Immature natural killer cell (primary cell): ENCODE results near the gene MAP1S. TPM values are rescaled to one million over a fixed set of nuclear protein-coding genes. Genes with fewer than 3 reads are reported as not detected.

Experiments used
- DNase-seq, 3 donors: peaks; one replicate each; pipeline ENCODE4 v3.0.0; 2022; ENCODE audit warnings: mixed read lengths in 1 of 3
- H3K27ac Mint-ChIP-seq, 6 donors: one replicate each; pipeline ENCODE4 v1.8.0; 2020; ENCODE audit warnings: mixed read lengths in 6 of 6, mild to moderate bottlenecking in 5 of 6, inconsistent platforms in 4 of 6, moderate library complexity in 3 of 6
- H3K27me3 Mint-ChIP-seq, 3 donors: one replicate each; pipeline ENCODE4 v1.8.0; 2020 to 2021; ENCODE audit warnings: low read depth in 3 of 3, mild to moderate bottlenecking in 3 of 3, mixed read lengths in 3 of 3, moderate library complexity in 3 of 3, inconsistent platforms in 1 of 3
- H3K36me3 Mint-ChIP-seq, 3 donors: one replicate each; pipeline ENCODE4 v1.8.0; 2020; ENCODE audit warnings: mixed read lengths in 3 of 3, inconsistent platforms in 2 of 3, mild to moderate bottlenecking in 2 of 3
- H3K4me1 Mint-ChIP-seq, 2 donors: one replicate each; pipeline ENCODE4 v1.8.0; 2020; ENCODE audit warnings: inconsistent platforms in 2 of 2, mild to moderate bottlenecking in 2 of 2, mixed read lengths in 2 of 2, moderate library complexity in 1 of 2
- H3K4me3 Mint-ChIP-seq, 5 donors: one replicate each; pipeline ENCODE4 v1.8.0; 2020; ENCODE audit warnings: mild to moderate bottlenecking in 5 of 5, mixed read lengths in 5 of 5, inconsistent platforms in 3 of 5, moderate library complexity in 3 of 5
- H3K9me3 Mint-ChIP-seq, 6 donors: one replicate each; pipeline ENCODE4 v1.8.0; 2020; ENCODE audit warnings: mild to moderate bottlenecking in 6 of 6, mixed read lengths in 6 of 6, inconsistent platforms in 4 of 6, moderate library complexity in 3 of 6
- polyA plus RNA-seq, 3 donors: library from polyadenylated mRNA; unstranded; fragments of 300-500 nt; fragmentation: Illumina TruSeq; gene quantifications; one replicate each; pipeline ENCODE4 v1.2.3, GENCODE V29; 2021

Gene MAP1S
- polyA plus RNA-seq, 3 donors from 2014 or later: 14.7 to 51.5 (median 17.7) TPM

GRCh38 chr19:17733127-17733526, 13.8 kb downstream of the MAP1S start:
- DNase-seq: no peak
- Mint-ChIP-seq H3K27ac (peak overlapping the region in 1 of 6 donors; percentile 28), H3K27me3 (no peaks in the 10 kb centered on the region), H3K9me3 (no peaks in the 10 kb centered on the region), H3K36me3 (peaks cover 5 to 33% (median 10%) of the 10 kb centered on the region in 3 donors), H3K4me1 (peaks cover 11 to 27% of the 10 kb centered on the region in 2 donors), H3K4me3 (no peak overlapping the region)

DNA sequence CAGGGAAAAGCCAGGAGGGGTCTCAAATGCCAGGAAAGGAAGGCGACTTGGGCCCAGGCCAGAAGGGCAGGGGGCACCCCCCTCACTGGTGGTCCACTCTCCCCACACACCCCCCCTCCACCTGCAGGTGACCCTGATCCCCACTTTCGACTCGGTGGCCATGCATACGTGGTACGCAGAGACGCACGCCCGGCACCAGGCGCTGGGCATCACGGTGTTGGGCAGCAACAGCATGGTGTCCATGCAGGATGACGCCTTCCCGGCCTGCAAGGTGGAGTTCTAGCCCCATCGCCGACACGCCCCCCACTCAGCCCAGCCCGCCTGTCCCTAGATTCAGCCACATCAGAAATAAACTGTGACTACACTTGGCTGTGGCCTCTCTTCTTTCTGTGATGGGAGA, 14.9 kb downstream of the MAP1S start:
- peaks cover 11 to 27% of the 10 kb centered on the region in 2 donors for H3K4me1 Mint-ChIP-seq
- H3K9me3 Mint-ChIP-seq: no peaks in the 10 kb centered on the region
- H3K27me3 Mint-ChIP-seq: peaks cover 0 to 2% (median 0%) of the 10 kb centered on the region in 3 donors
- H3K4me3 Mint-ChIP-seq: no peak overlapping the region
- H3K36me3 Mint-ChIP-seq: peaks cover 5 to 33% (median 10%) of the 10 kb centered on the region in 3 donors
- DNase-seq: no peak
- H3K27ac Mint-ChIP-seq: peak overlapping the region in 1 of 6 donors; percentile 40

DNA sequence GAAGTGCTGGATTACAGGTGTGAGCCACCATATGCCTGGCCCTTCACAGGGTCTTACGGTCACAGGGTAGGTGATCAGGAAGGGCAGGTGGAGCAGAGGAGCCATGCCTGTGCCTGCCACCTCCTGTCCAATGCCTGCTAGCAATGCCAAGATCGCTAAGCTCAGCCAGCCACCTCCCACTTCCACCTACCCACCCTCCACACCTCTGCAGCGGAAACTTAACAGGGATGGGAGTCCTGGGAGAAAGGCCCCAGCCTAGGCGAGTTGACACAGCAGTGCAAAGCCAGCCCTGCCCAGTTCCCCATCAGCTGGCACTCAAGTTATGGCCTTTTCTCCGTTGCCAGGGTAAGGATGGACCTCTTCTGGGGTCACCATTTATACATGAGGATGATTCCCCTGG, 16.1 kb downstream of the MAP1S start:
- Mint-ChIP-seq H3K36me3 (peaks cover 5 to 28% (median 10%) of the 10 kb centered on the region in 3 donors), H3K27ac (no peak overlapping the region), H3K4me1 (peaks cover 7 to 23% of the 10 kb centered on the region in 2 donors), H3K9me3 (no peaks in the 10 kb centered on the region), H3K4me3 (no peak overlapping the region), H3K27me3 (peaks cover 0 to 2% (median 0%) of the 10 kb centered on the region in 3 donors)
- DNase-seq: no peak

DNA sequence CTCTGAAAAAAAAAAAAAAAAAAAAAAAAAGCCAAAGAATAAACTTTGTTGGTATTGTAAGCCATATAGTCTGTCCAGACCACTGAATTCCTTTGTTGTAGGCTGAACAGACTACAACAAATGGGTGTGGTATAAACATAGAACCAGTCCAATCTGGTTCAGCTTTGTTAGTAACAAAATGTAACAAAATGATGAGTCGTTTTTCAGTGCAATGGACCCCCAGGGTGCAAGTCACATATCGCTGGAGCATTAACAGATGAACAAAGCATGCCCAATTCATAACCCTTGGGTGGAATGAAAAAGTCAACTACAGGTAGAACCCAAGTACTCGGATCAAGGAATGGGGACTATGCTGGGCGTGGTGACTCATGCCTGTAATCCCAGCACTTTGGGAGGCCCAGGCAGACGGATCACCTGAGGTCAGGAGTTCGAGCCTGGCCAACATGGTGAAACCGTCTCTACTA, 18.4 kb downstream of the MAP1S start:
- no peak for DNase-seq
- Mint-ChIP-seq H3K9me3 (no peaks in the 10 kb centered on the region), H3K4me1 (no peaks in the 10 kb centered on the region), H3K36me3 (peaks cover 0 to 19% (median 5%) of the 10 kb centered on the region in 3 donors), H3K4me3 (no peak overlapping the region), H3K27ac (no peak overlapping the region), H3K27me3 (peaks cover 0 to 2% (median 0%) of the 10 kb centered on the region in 3 donors)

DNA sequence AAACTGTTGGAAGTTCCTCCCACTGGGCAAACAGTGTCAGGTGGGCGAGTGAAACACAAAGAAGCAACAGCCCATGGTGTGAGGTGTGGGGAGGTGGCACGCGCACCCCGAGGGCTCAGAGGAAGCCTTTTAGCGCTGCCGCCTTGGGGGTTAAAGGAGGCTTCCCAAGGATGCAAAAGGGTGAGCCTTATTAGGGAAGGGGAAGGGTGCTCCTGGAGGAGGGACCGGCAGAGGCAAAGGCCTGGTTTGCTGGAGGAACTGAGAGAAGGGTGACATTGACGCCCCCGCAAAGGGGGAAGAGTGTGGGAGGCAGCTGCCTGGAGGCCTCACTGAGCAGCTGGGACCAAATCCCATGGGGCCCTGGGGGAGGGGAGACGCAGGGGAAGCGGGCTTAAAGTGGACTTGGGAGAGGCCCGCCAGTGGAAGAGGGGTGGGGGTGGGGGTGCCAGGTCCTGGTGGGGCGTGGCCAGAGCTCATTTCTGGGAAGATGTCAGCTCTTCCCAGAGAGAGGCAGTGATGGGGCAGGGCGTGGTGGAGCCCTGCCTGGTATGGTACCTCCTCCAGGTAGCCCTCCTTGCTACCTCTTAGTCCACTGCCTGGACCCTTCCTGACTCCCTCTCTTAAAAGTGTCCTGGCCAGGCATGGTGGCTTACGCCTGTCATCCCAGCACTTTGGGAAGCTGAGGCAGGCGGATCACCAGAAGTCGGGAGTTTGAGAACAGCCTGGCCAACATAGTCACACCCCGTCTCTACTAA, 20.0 kb downstream of the MAP1S start:
- no peak overlapping the region for H3K27ac Mint-ChIP-seq
- H3K36me3 Mint-ChIP-seq: peaks cover 0 to 13% (median 0%) of the 10 kb centered on the region in 3 donors
- H3K4me1 Mint-ChIP-seq: no peaks in the 10 kb centered on the region
- H3K9me3 Mint-ChIP-seq: no peaks in the 10 kb centered on the region
- no peak for DNase-seq
- H3K27me3 Mint-ChIP-seq: peaks cover 0 to 5% (median 0%) of the 10 kb centered on the region in 3 donors
- no peak overlapping the region for H3K4me3 Mint-ChIP-seq

- H3K9me3 Mint-ChIP-seq: no peaks in the 10 kb centered on the region
- H3K27me3 Mint-ChIP-seq: peaks cover 0 to 5% (median 0%) of the 10 kb centered on the region in 3 donors
- H3K4me1 Mint-ChIP-seq: peaks cover under 1 to 3% of the 10 kb centered on the region in 2 donors
- H3K4me3 Mint-ChIP-seq: no peak overlapping the region
- peaks cover 0 to 7% (median 0%) of the 10 kb centered on the region in 3 donors for H3K36me3 Mint-ChIP-seq
- H3K27ac Mint-ChIP-seq: no peak overlapping the region
- no peak for DNase-seq
Measured at GRCh38 chr19:17741456-17741855, 22.2 kb downstream of the MAP1S start.

- Mint-ChIP-seq H3K4me3 (no peak overlapping the region), H3K27ac (peak overlapping the region in 1 of 6 donors; percentile 46), H3K27me3 (peaks cover 0 to 4% (median 0%) of the 10 kb centered on the region in 3 donors), H3K9me3 (no peaks in the 10 kb centered on the region), H3K36me3 (no peaks in the 10 kb centered on the region), H3K4me1 (peaks cover 16 to 18% of the 10 kb centered on the region in 2 donors)
- DNase-seq: no peak
Measured at GRCh38 chr19:17743874-17744580, 24.7 kb downstream of the MAP1S start.

- peak; percentile 93 to 95 (median 95) for DNase-seq
- peak overlapping the region; percentile 84 to 95 (median 93) for H3K4me3 Mint-ChIP-seq
- peak overlapping the region; percentile 65 to 86 (median 76) for H3K27ac Mint-ChIP-seq
- no peaks in the 10 kb centered on the region for H3K36me3 Mint-ChIP-seq
- peaks cover 0 to 10% (median 4%) of the 10 kb centered on the region in 3 donors for H3K27me3 Mint-ChIP-seq
- peaks cover 47 to 48% of the 10 kb centered on the region in 2 donors for H3K4me1 Mint-ChIP-seq
- no peaks in the 10 kb centered on the region for H3K9me3 Mint-ChIP-seq
Measured at GRCh38 chr19:17747205-17748098, 28.2 kb downstream of the MAP1S start.

DNA sequence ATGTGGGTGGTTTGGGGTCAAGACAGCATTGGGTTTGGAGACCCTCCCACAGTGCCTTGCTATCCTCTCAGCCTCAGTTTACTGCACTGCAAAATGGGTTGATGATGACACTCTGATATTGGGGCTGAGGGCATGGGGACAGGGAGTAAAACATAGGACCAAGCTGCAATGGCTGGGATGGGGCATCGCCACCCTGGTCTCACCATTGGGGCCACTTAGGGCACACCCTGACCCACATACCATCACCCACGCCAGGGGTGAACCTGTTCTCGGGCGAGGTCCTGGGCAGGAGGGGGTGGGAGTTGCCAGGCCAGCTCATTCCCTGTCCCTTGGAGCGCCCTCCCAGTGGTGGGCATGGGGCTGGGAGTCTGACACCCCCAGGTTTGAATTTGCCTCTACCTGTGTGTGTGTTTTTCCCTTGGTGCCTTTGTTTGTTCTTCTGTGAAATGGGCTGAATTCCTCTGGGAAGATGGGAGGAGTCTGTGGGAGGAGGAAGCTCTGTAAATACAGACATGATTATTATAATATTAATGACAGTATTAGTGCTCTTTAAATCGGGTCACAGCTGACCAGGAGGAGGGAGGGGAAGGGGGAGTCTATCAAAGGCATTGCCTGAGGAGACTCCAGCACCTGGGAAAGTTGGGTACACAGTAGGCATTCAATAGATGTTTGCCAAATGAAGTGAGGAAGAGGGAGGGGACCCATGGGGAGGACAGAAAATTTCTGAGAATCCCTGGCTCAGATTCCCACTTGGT, 29.8 kb downstream of the MAP1S start:
- Mint-ChIP-seq H3K4me1 (peaks cover 47 to 51% of the 10 kb centered on the region in 2 donors), H3K27ac (peak overlapping the region; percentile 84 to 99 (median 96)), H3K27me3 (peaks cover 0 to 8% (median 4%) of the 10 kb centered on the region in 3 donors), H3K4me3 (peak overlapping the region; percentile 84 to 95 (median 93)), H3K36me3 (no peaks in the 10 kb centered on the region), H3K9me3 (no peaks in the 10 kb centered on the region)
- DNase-seq: no peak

DNA sequence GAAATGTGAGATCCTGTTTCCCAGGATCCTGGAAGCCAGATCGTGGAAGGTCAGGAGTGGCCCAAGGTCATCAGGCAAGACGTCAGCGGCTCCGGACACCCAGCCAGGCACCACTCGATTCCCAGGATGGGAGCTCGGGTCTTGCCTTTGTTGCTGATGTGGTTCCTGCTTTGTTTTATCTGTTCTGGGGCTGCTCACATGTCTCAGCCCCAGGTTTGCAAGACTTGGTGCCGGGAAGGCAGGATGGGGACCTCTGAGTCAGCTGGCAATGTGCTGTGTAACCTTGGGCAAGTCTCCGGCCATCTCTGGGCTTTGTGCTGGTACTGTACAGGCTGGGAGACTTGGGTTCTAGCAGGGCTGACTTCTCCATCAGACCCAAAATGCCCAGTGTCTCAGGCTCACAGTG, 30.6 kb downstream of the MAP1S start:
- Mint-ChIP-seq H3K9me3 (no peaks in the 10 kb centered on the region), H3K27me3 (peaks cover 0 to 8% (median 4%) of the 10 kb centered on the region in 3 donors), H3K4me1 (peaks cover 50 to 54% of the 10 kb centered on the region in 2 donors), H3K36me3 (peaks cover 0 to 4% (median 3%) of the 10 kb centered on the region in 3 donors), H3K27ac (peak overlapping the region; percentile 84 to 99 (median 96)), H3K4me3 (peak overlapping the region; percentile 84 to 95 (median 93))
- DNase-seq: no peak

DNA sequence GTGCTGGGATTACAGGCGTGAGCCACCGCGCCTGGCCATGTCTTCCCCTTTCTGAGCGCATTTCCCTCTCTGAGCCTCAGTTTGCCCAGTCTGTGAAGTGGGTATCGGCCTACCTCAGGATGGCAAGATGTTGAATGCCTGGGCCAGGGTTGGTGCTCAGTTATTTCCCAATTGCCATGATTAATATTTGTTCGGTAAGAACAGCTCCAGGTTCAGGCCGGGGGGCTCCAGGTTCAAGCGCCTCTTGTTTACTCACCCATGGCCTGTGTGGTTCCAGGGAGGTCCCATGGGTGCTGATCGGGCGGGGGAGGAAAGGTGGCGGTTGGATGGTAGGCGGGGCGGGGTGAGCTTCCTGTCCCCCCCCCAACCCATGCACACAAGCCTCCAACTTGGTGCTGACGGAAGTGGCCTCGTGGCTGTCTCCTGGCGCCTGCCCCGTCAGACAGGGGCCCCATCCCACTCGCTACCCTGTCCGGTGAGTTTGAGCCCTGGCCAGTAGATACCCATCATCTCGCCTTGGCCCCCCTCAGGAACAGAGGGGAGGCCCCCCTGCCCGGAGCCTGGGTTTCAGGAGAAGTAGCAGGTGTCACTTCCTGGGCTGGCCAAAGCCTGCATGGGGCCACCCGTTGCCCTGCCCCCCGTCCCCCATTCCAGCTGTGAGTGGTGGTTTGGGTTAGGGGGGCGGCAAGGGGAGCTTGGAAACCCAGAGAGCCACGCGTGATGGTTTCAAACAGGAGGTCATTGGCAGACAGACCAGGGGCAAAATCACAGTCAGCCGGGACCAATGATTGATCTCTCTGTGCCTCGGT, 32.0 kb downstream of the MAP1S start, which contains the start of gene FCHO1:
Gene FCHO1, plus strand, starts transcription at position 375 of the 809 bp plus-strand sequence. CDS start 3,688 bp downstream, outside the sequence.
- peaks cover 52 to 57% of the 10 kb centered on the region in 2 donors for H3K4me1 Mint-ChIP-seq

GRCh38 chr19:17751912-17752273, 32.6 kb downstream of the MAP1S start:
- peaks cover 1 to 8% (median 4%) of the 10 kb centered on the region in 3 donors for H3K27me3 Mint-ChIP-seq
- peak overlapping the region; percentile 96 to 99 (median 98) for H3K27ac Mint-ChIP-seq
- H3K9me3 Mint-ChIP-seq: no peaks in the 10 kb centered on the region
- peaks cover 47 to 55% of the 10 kb centered on the region in 2 donors for H3K4me1 Mint-ChIP-seq
- peak overlapping the region; percentile 84 to 95 (median 93) for H3K4me3 Mint-ChIP-seq
- no peak for DNase-seq
- H3K36me3 Mint-ChIP-seq: peaks cover 5 to 12% (median 6%) of the 10 kb centered on the region in 3 donors

More for the DNA sequence above, 32.0 kb downstream of the MAP1S start, which contains the start of gene FCHO1:
- DNase-seq: peak; percentile 88 to 89 (median 89)
- no peaks in the 10 kb centered on the region for H3K9me3 Mint-ChIP-seq
- peaks cover 0 to 8% (median 4%) of the 10 kb centered on the region in 3 donors for H3K27me3 Mint-ChIP-seq
- peak within 1 kb of the TSS; percentile 84 to 95 (median 93) for H3K4me3 Mint-ChIP-seq
- H3K36me3 Mint-ChIP-seq: peaks cover 1 to 10% (median 5%) of the 10 kb centered on the region in 3 donors
- peak within 1 kb of the TSS; percentile 96 to 99 (median 98) for H3K27ac Mint-ChIP-seq
